H9 (cell line): ENCODE data around the gene ST8SIA6. TPM values are rescaled to one million over a fixed set of nuclear protein-coding genes. Genes with fewer than 3 reads are reported as not detected.

Experiments
- DNase-seq: peaks from one replicate; pipeline ENCODE4 v3.0.0-alpha.2; 2017
- H2AFZ ChIP-seq: one replicate; pipeline ENCODE4 v1.6.1; 2013; ENCODE audit warnings: mild to moderate bottlenecking, low read length, control low read depth, moderate library complexity
- H2AK5ac ChIP-seq: 2 replicates; pipeline ENCODE4 v1.6.1; 2013; ENCODE audit warnings: low read length, control low read depth, mixed read lengths; ENCODE audit not compliant: insufficient read length
- H2BK120ac ChIP-seq: one replicate; pipeline ENCODE4 v1.6.1; 2013; ENCODE audit warnings: low read depth, mild to moderate bottlenecking, low read length, control low read depth, inconsistent platforms; ENCODE audit not compliant: poor library complexity, severe bottlenecking
- H2BK12ac ChIP-seq: 2 replicates; pipeline ENCODE4 v1.6.1; 2013; ENCODE audit warnings: low read length, control low read depth, mixed read lengths, low read depth; ENCODE audit not compliant: insufficient read length
- H2BK15ac ChIP-seq: 2 replicates; pipeline ENCODE4 v1.6.1; 2013; ENCODE audit warnings: low read depth, low read length, control low read depth
- H2BK20ac ChIP-seq: one replicate; pipeline ENCODE4 v1.6.1; 2013; ENCODE audit warnings: low read depth, mild to moderate bottlenecking, low read length, control low read depth, inconsistent platforms; ENCODE audit not compliant: poor library complexity, severe bottlenecking
- H2BK5ac ChIP-seq: 2 replicates; pipeline ENCODE4 v1.6.1; 2013; ENCODE audit warnings: low read length, control low read depth, mixed read lengths; ENCODE audit not compliant: insufficient read length
- H3K14ac ChIP-seq: 2 replicates; pipeline ENCODE4 v1.6.1; 2013; ENCODE audit warnings: low read length, control low read depth; ENCODE audit not compliant: insufficient read depth
- H3K18ac ChIP-seq: 2 replicates; pipeline ENCODE4 v1.6.1; 2013; ENCODE audit warnings: low read depth, mild to moderate bottlenecking, mixed read lengths, low read length, control low read depth; ENCODE audit not compliant: insufficient read length
- H3K23ac ChIP-seq: 2 replicates; pipeline ENCODE4 v1.6.1; 2013; ENCODE audit warnings: low read length, control low read depth, mixed read lengths, low read depth; ENCODE audit not compliant: insufficient read length
- H3K23me2 ChIP-seq: 2 replicates; pipeline ENCODE4 v1.6.1; 2013; ENCODE audit warnings: low read depth, mild to moderate bottlenecking, mixed read lengths, low read length, control low read depth; ENCODE audit not compliant: insufficient read length, poor library complexity, severe bottlenecking
- H3K27ac ChIP-seq: 2 replicates; pipeline ENCODE4 v1.5.1; 2013; ENCODE audit warnings: low read length, control low read depth, mixed read lengths, low read depth; ENCODE audit not compliant: insufficient read length
- H3K27me3 ChIP-seq: 2 replicates; pipeline ENCODE4 v1.6.1; 2013; ENCODE audit warnings: low read length, control low read depth, inconsistent platforms; ENCODE audit not compliant: insufficient read depth
- H3K4ac ChIP-seq: 2 replicates; pipeline ENCODE4 v1.6.1; 2013; ENCODE audit warnings: low read depth, mild to moderate bottlenecking, control low read depth, inconsistent platforms, low read length, moderate library complexity
- H3K4me1 ChIP-seq: 2 replicates; pipeline ENCODE4 v1.6.1; 2013; ENCODE audit warnings: low read length, control low read depth, inconsistent platforms; ENCODE audit not compliant: insufficient read depth
- H3K4me2 ChIP-seq: 2 replicates; pipeline ENCODE4 v1.6.1; 2013; ENCODE audit warnings: low read length, control low read depth, mixed read lengths; ENCODE audit not compliant: insufficient read length, insufficient read depth
- H3K56ac ChIP-seq: 2 replicates; pipeline ENCODE4 v1.6.1; 2013; ENCODE audit warnings: low read depth, mild to moderate bottlenecking, mixed read lengths, low read length, control low read depth; ENCODE audit not compliant: insufficient read length
- H3K79me1 ChIP-seq: 2 replicates; pipeline ENCODE4 v1.6.1; 2013; ENCODE audit warnings: low read depth, mild to moderate bottlenecking, moderate library complexity, low read length, control low read depth, inconsistent platforms; ENCODE audit not compliant: insufficient read depth, poor library complexity, severe bottlenecking
- H3K79me2 ChIP-seq: 2 replicates; pipeline ENCODE4 v1.6.1; 2013; ENCODE audit warnings: low read length, control low read depth, inconsistent platforms; ENCODE audit not compliant: insufficient read depth
- H3K9ac ChIP-seq: 2 replicates; pipeline ENCODE4 v1.6.1; 2013; ENCODE audit warnings: low read length, control low read depth, mixed read lengths; ENCODE audit not compliant: insufficient read length; ENCODE audit errors: extremely low read depth
- H3K9me3 ChIP-seq: one replicate; pipeline ENCODE4 v1.6.1; 2013; ENCODE audit warnings: low read depth, low read length, inconsistent platforms; ENCODE audit not compliant: control insufficient read depth
- H3T11ph ChIP-seq: one replicate; pipeline ENCODE4 v1.6.1; 2013; ENCODE audit warnings: mild to moderate bottlenecking, low read length, control low read depth, inconsistent platforms
- H4K20me1 ChIP-seq: one replicate; pipeline ENCODE4 v1.6.1; 2013; ENCODE audit not compliant: control insufficient read depth, insufficient read length, insufficient read depth
- H4K5ac ChIP-seq: 2 replicates; pipeline ENCODE4 v1.6.1; 2013; ENCODE audit warnings: low read depth, mild to moderate bottlenecking, mixed read lengths, low read length, control low read depth; ENCODE audit not compliant: insufficient read length
- H4K8ac ChIP-seq: replicated peaks from 2 replicates; pipeline ENCODE4 v1.6.1; 2013; ENCODE audit warnings: low read length, control low read depth, mixed read lengths, low read depth; ENCODE audit not compliant: insufficient read length
- H4K91ac ChIP-seq: 2 replicates; pipeline ENCODE4 v1.6.1; 2013; ENCODE audit warnings: low read depth, mild to moderate bottlenecking, moderate library complexity, mixed read lengths, low read length, control low read depth; ENCODE audit not compliant: insufficient read length
- H3K27ac Mint-ChIP-seq, 3 experiments: 2 replicates in 2 of 3; 3 replicates in 1 of 3; pipeline ENCODE4 v1.8.0; 2020 to 2021; ENCODE audit warnings: mixed read lengths in 3 of 3, mild to moderate bottlenecking in 1 of 3, moderate library complexity in 1 of 3
- H3K27me3 Mint-ChIP-seq: 2 replicates; pipeline ENCODE4 v1.8.0; 2021; ENCODE audit warnings: low read depth, mild to moderate bottlenecking, moderate library complexity, mixed read lengths
- H3K36me3 Mint-ChIP-seq, 3 experiments: 2 replicates in 2 of 3; 3 replicates in 1 of 3; pipeline ENCODE4 v1.8.0; 2020 to 2021; ENCODE audit warnings: low read depth in 3 of 3, mixed read lengths in 3 of 3; ENCODE audit not compliant: insufficient read depth in 1 of 3
- H3K4me1 Mint-ChIP-seq, 2 experiments: 2 replicates each; pipeline ENCODE4 v1.8.0; 2020; ENCODE audit warnings: mixed read lengths in 2 of 2
- H3K4me3 Mint-ChIP-seq, 2 experiments: 2 replicates in 1 of 2; 3 replicates in 1 of 2; pipeline ENCODE4 v1.8.0; 2020 to 2021; ENCODE audit warnings: mild to moderate bottlenecking in 2 of 2, mixed read lengths in 2 of 2, moderate library complexity in 1 of 2
- H3K9me3 Mint-ChIP-seq, 2 experiments: 2 replicates in 1 of 2; 3 replicates in 1 of 2; pipeline ENCODE4 v1.8.0; 2020; ENCODE audit warnings: mild to moderate bottlenecking in 2 of 2, mixed read lengths in 2 of 2, moderate library complexity in 1 of 2
- CTCF ChIP-seq: fragments of 200-600 bp; sonication (generic); conservative IDR thresholded peaks from 3 replicates; pipeline ENCODE4 v1.8.0; 2021; ENCODE audit warnings: antibody characterized with exemption, mild to moderate bottlenecking
- WGBS: extraction: QIAGEN DNeasy Blood & Tissue Kit; methylation state at CpG from one replicate; pipeline ENCODE4 v1.1.7; 2013; ENCODE audit warnings: missing lambda C conversion rate, low lambda C conversion rate, mixed read lengths; ENCODE audit not compliant: insufficient read length; ENCODE audit errors: extremely low coverage; 5-methylcytosine and 5-hydroxymethylcytosine counted together
- total RNA-seq: library from RNA; stranded (reverse); gene quantifications from 2 replicates; pipeline ENCODE4 v1.2.1, GENCODE V29; 2021

Gene ST8SIA6
- total RNA-seq, 1 experiment from 2014 or later: 0.37 TPM

- Histone ChIP-seq H2AFZ (no peak overlapping the region), H3K9me3 (no peaks in the 10 kb centered on the region), H4K5ac (no peak overlapping the region), H3K9ac (no peak overlapping the region), H3K14ac (no peak overlapping the region), H2BK15ac (no peak overlapping the region), H3K27ac (no peak overlapping the region), H3K27me3 (no peaks in the 10 kb centered on the region), H4K8ac (no peak overlapping the region), H3T11ph (no peak overlapping the region), H2BK5ac (no peak overlapping the region), H4K91ac (no peak overlapping the region), H3K18ac (no peak overlapping the region), H3K79me2 (no peaks in the 10 kb centered on the region), H3K4ac (no peak overlapping the region), H3K23ac (no peak overlapping the region), H2AK5ac (no peak overlapping the region), H3K56ac (no peak overlapping the region), H3K4me1 (no peaks in the 10 kb centered on the region), H3K4me2 (no peak overlapping the region), H2BK120ac (no peak overlapping the region), H2BK12ac (no peak overlapping the region), H3K23me2 (no peaks in the 10 kb centered on the region), H3K79me1 (no peaks in the 10 kb centered on the region), H4K20me1 (no peaks in the 10 kb centered on the region), H2BK20ac (no peak overlapping the region)
- H3K4me1 Mint-ChIP-seq: peaks cover 2 to 3% of the 10 kb centered on the region in 2 experiments; a peak in 2 of 4 replicates
- peaks cover 4 to 9% of the 10 kb centered on the region in 2 experiments; a peak in 3 of 5 replicates for H3K9me3 Mint-ChIP-seq
- no peak for DNase-seq
- H3K36me3 Mint-ChIP-seq: peaks cover 0 to 5% (median 4%) of the 10 kb centered on the region in 3 experiments; a peak in 1 of 7 replicates
- no peak overlapping the region for H3K27ac Mint-ChIP-seq
- no peaks in the 10 kb centered on the region for H3K27me3 Mint-ChIP-seq
- no CpG with 5 or more reads among the region's 3 CpGs for WGBS
- no peak for TF ChIP-seq CTCF
- no peak overlapping the region for H3K4me3 Mint-ChIP-seq
These were observed 25.4 kb upstream of the ST8SIA6 start for GRCh38 chr10:17479822-17480221.
